ENCODE measurements around the gene KRTAP2-3. TPM values are rescaled to one million over a fixed set of nuclear protein-coding genes. Genes with fewer than 3 reads are reported as not detected.

The KRTAP2-3 gene
- total RNA-seq, 4 donors from 2014 or later: not detected

DNA sequence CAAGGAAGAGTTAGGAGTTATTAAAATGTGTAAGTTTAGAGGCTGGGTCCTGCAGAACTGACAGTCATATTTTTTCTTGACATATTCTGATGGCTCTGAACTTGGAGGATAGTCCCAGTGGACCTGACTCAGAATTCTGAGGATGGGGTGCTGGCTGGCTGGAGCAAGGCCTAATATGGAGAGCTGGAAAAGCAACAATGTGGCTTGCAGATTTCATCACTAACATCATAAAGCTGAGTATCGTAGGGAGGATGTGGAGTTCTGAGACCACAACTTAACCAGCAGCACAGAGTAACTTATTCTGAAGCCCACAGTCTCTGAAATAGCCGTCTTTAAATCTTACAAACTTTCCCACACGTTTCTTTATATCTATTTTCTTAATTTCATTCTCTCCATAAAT is 35.2 kb downstream of the KRTAP2-3 start:
- TF ChIP-seq POLR2A (IDR thresholded peaks at IDR 0.05): no peak
- TF ChIP-seq, protein P1, sequence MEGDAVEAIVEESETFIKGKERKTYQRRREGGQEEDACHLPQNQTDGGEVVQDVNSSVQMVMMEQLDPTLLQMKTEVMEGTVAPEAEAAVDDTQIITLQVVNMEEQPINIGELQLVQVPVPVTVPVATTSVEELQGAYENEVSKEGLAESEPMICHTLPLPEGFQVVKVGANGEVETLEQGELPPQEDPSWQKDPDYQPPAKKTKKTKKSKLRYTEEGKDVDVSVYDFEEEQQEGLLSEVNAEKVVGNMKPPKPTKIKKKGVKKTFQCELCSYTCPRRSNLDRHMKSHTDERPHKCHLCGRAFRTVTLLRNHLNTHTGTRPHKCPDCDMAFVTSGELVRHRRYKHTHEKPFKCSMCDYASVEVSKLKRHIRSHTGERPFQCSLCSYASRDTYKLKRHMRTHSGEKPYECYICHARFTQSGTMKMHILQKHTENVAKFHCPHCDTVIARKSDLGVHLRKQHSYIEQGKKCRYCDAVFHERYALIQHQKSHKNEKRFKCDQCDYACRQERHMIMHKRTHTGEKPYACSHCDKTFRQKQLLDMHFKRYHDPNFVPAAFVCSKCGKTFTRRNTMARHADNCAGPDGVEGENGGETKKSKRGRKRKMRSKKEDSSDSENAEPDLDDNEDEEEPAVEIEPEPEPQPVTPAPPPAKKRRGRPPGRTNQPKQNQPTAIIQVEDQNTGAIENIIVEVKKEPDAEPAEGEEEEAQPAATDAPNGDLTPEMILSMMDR (IDR thresholded peaks at IDR 0.05 in 4 of 5, conservative IDR thresholded peaks at IDR 0.05 in 1 of 5): no peak
- intact Hi-C loops (cut with DNase I; ENCODE audit: low total_unique reads): no loop called here
- Histone ChIP-seq H3K36me3 (no peaks in the 10 kb centered on the region), H3K4me3 (no peak overlapping the region), H3K9me3 (no peaks in the 10 kb centered on the region), H3K27ac (no peak overlapping the region), H3K27me3 (peaks cover 10 to 16% (median 13%) of the 10 kb centered on the region in 3 donors), H3K4me1 (no peaks in the 10 kb centered on the region)
- in situ Hi-C loops (cut with MboI; ENCODE audit: low sequenced_read_pairs in 4 of 4): no loop called here
- no peak for DNase-seq
- no peak for ATAC-seq

DNA sequence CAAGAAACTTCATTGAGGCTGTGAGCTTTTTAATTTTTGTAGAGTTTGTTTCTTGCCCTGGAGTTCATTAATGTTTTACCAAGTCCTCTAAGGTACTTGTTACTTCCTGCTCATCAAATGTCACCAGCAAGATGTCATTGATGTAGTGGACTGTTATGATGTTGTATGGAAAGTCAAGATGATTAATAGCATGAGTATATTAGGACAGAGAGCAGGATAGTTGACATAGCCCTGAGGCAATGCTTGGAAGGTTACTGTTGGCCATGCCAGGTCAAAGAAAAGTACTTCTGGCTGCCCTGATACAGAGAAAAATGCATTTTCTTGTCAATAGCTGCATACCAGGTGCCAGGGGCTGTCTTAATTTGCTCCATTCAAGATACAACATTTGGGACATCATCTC is 39.6 kb downstream of the KRTAP2-3 start:
- no peak for TF ChIP-seq POLR2A (IDR thresholded peaks at IDR 0.05)
- TF ChIP-seq, protein P1 (IDR thresholded peaks at IDR 0.05 in 4 of 5, conservative IDR thresholded peaks at IDR 0.05 in 1 of 5): no peak

DNA sequence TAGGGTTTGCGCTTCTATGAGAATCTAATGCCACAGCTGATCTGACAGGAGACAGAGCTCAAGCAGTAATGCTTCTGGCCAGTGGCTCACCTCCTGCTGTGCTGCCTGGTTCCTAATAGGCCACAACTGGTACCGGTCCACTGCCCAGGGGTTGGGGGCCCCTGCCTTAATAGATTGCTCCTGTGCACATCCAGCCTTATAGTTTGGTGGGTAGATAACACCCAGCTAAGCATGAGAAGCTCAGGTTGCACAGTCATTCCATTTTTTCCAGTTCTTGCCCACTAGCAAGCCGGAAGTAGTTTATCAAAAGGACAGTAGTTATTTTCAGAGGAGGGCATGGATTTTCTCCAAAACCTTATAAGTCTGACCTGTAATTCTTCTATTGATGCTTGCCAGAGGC is 40.5 kb downstream of the KRTAP2-3 start:
- ATAC-seq (no peak), DNase-seq (no peak)
- in situ Hi-C loops (cut with MboI; ENCODE audit: low sequenced_read_pairs in 4 of 4) (no loop called here), intact Hi-C loops (cut with DNase I; ENCODE audit: low total_unique reads) (no loop called here)
- Histone ChIP-seq H3K4me1 (no peaks in the 10 kb centered on the region), H3K9me3 (no peaks in the 10 kb centered on the region), H3K27me3 (no peaks in the 10 kb centered on the region), H3K36me3 (no peaks in the 10 kb centered on the region), H3K27ac (no peak overlapping the region), H3K4me3 (no peak overlapping the region)
- TF ChIP-seq POLR2A (IDR thresholded peaks at IDR 0.05): no peak
- TF ChIP-seq, protein P1 (IDR thresholded peaks at IDR 0.05 in 4 of 5, conservative IDR thresholded peaks at IDR 0.05 in 1 of 5): no peak

More for the DNA sequence above, 39.6 kb downstream of the KRTAP2-3 start:
- H3K4me1 ChIP-seq: no peaks in the 10 kb centered on the region
- H3K36me3 ChIP-seq: no peaks in the 10 kb centered on the region
- H3K27ac ChIP-seq: no peak overlapping the region
- no peak overlapping the region for H3K4me3 ChIP-seq
- peaks cover 0 to 1% (median 0%) of the 10 kb centered on the region in 3 donors for H3K27me3 ChIP-seq
- no peak for DNase-seq
- H3K9me3 ChIP-seq: no peaks in the 10 kb centered on the region
- no peak for ATAC-seq
- intact Hi-C loops (cut with DNase I; ENCODE audit: low total_unique reads): no loop called here
- in situ Hi-C loops (cut with MboI; ENCODE audit: low sequenced_read_pairs in 4 of 4): no loop called here

DNA sequence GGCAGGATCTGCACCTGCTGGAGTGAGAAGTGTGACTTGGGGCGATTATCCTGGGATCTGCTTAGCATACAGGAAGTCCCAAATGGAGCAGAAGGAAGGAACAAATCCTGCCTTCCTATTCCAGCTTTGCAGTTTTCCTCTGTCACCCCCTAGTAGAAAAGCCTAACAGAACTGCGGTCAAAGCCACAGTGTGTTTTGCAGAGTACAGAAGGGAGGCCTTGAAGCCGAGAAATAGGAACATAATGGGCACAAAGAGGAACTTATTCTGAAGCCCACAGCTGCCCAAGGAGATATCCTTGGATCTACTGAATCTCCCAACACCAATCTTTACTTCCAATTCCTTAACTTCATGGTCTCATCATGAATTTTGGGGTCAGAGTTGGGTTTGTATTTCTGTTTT is 41.4 kb downstream of the KRTAP2-3 start:
- no peak overlapping the region for H3K4me3 ChIP-seq
- DNase-seq: no peak
- TF ChIP-seq, protein P1 (IDR thresholded peaks at IDR 0.05 in 4 of 5, conservative IDR thresholded peaks at IDR 0.05 in 1 of 5): no peak
- TF ChIP-seq POLR2A (IDR thresholded peaks at IDR 0.05): no peak
- ATAC-seq: no peak
- no peaks in the 10 kb centered on the region for H3K9me3 ChIP-seq
- intact Hi-C loops (cut with DNase I; ENCODE audit: low total_unique reads): no loop called here
- no peaks in the 10 kb centered on the region for H3K36me3 ChIP-seq
- H3K27me3 ChIP-seq: no peaks in the 10 kb centered on the region
- in situ Hi-C loops (cut with MboI; ENCODE audit: low sequenced_read_pairs in 4 of 4): no loop called here
- peaks cover 2 to 3% of the 10 kb centered on the region in 2 donors for H3K4me1 ChIP-seq
- H3K27ac ChIP-seq: no peak overlapping the region

DNA sequence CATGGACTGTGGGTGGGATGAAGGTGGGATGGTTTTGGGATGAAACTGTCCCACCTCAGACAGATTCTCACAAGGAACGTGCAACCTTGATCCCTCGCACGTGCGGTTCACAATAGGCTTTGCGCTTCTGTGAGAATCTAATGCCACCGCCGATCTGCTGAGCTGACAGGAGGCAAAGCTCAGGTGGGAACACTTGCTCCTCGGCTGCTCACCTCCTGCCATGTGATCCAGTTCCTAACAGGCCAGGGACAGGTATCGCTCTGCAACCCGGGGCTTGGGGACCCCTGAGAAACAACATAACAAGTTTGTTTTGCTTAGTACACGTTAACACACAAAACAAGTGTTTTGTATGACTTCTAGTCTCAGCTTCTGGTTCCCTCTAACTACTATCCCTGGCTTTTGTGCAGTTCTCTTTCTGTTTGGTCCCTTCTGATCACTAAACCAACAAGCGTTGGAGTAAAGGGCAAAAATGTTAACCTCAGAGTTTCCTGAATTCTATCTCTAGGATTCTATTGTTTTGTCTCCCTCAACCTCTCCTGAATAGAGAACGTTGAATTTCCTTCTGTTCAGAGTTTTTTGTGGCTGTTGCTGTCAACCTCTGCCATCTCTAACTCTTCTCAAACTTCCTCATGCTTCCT is 43.2 kb downstream of the KRTAP2-3 start:
- ATAC-seq (no peak), DNase-seq (no peak)
- H3K4me3 ChIP-seq: no peak overlapping the region
- H3K27ac ChIP-seq: no peak overlapping the region
- in situ Hi-C loops (cut with MboI; ENCODE audit: low sequenced_read_pairs in 4 of 4) (no loop called here), intact Hi-C loops (cut with DNase I; ENCODE audit: low total_unique reads) (no loop called here)
- peaks cover 7 to 8% of the 10 kb centered on the region in 2 donors for H3K4me1 ChIP-seq
- H3K36me3 ChIP-seq: no peaks in the 10 kb centered on the region
- TF ChIP-seq, protein P1 (IDR thresholded peaks at IDR 0.05 in 4 of 5, conservative IDR thresholded peaks at IDR 0.05 in 1 of 5): no peak
- TF ChIP-seq POLR2A (IDR thresholded peaks at IDR 0.05): no peak
- no peaks in the 10 kb centered on the region for H3K9me3 ChIP-seq
- no peaks in the 10 kb centered on the region for H3K27me3 ChIP-seq
